HG03442 (cell line): ENCODE measurements around the gene UCHL5.
A peak's percentile ranks its signal among the peaks of the same experiment; 100 is the strongest.

ENCODE experiments used
- ATAC-seq: cut with Tn5 transposase; IDR thresholded peaks from one replicate; pipeline ENCODE4 v1.9.1; 2021; ENCODE audit warnings: mild to moderate bottlenecking, moderate library complexity; ENCODE audit not compliant: unreplicated experiment

UCHL5 gene, protein sequence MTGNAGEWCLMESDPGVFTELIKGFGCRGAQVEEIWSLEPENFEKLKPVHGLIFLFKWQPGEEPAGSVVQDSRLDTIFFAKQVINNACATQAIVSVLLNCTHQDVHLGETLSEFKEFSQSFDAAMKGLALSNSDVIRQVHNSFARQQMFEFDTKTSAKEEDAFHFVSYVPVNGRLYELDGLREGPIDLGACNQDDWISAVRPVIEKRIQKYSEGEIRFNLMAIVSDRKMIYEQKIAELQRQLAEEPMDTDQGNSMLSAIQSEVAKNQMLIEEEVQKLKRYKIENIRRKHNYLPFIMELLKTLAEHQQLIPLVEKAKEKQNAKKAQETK

GRCh38 chr1:193059282-193060114 is at the start of gene UCHL5, which contains the start of gene RO60:
UCHL5 (minus strand) TSS chr1:193059360; CDS start chr1:193059260, 100 bp downstream.
RO60 (plus strand) TSS chr1:193059612; CDS start chr1:193069055, 9,443 bp downstream.
- peak; percentile 91 for ATAC-seq

DNA sequence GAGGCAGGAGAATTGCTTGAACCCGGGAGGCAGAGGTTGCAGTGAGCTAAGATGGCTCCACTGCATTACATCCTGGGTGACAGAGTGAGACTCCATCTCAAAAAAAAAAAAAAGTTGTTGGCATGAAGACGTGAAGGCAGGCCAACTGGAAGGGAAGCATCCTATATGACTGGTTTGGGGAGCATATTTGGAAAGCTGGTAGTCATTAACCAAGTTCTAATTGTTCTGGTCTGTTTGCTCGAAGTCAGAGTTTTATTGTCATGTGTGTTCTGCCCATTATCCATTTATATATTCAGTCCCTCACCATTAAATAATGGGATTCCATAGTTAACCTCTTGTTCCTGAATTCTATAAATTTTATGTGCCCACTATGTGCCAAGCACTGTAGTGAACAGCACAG is 49.3 kb upstream of the UCHL5 start:
- ATAC-seq: no peak

DNA sequence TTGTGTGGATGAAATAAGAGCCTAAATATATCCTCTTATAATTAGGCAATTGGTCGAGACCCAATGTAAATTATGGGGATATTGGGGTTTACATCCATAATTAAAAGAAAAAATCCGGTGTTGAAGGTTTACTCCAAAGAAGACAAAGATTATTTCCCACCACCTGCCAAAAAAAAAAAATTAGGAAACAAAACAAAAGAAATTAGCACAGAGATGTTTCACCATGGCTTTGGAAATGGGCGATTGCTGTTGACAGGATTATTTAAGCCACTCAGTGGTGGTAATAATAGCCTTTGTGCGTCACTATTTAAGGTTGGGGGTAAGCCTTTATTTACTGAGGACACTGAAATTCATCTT is 46.6 kb upstream of the UCHL5 start:
- no peak for ATAC-seq

- peak; percentile 86 for ATAC-seq
Observed at GRCh38 chr1:193104907-193105820, 46.0 kb upstream of the UCHL5 start, which contains the start of gene GLRX2. GLRX2 (minus strand) TSS chr1:193105414; CDS start chr1:193105382, 32 bp downstream.

DNA sequence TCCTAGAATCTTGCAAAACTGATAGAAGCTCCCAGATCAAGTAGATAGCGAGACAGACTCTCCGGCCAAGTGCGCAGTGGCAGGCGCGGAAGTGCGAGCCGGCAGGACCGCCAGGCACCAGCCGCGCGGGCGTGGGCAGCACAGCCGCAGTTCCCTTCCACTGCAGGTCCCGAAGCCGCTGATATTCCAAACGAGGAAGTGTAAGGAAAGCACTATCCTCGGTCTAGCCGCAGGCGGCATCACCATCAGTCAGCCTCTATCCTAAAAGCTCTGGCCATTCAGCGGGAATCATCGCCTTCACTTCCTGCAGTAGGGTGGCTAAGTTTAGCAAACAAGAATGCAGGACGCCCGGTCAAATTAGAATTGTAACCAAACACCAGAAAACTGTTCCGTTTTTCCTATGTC is 45.3 kb upstream of the UCHL5 start:
- ATAC-seq: peak; percentile 29

- no peak for ATAC-seq
Observed at GRCh38 chr1:193103759-193104501, 44.8 kb upstream of the UCHL5 start.

GRCh38 chr1:193102662-193103061 is 43.5 kb upstream of the UCHL5 start:
- ATAC-seq: no peak

DNA sequence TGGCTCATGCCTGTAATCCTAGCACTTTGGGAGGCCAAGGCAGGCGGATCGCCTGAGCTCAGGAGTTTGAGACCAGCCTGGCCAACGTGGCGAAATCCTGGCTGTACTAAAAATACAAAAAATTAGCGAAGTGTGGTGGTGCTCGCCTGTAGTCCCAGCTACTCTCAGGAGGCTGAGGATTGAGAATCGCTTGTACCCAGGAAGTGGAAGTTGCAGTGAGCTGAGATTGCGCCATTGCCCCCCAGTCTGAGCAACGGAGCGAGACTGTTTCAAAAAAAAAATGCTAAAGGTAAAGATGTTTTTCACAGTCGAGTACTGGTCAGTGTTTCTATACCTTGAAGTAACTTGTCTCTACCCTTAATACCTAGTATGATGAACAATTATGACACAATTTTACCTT is 35.0 kb upstream of the UCHL5 start:
- ATAC-seq: no peak

DNA sequence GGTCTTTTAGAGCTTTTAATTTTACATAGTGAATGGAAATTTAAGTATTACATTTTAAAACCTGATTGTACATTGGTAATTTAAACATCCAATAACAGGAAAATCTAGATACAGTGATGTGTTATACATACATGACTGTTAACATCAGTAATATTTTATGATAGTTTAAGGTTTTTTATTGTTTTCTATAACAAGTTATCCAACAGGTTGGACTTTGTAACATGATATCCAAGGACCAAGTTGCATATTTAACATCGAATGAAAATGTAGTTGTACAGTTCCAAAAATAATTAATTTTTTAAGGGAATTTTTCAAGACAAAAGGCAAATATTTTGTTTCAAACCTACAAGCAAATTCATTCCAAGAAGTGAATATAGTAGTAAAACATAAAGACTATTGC is 31.7 kb upstream of the UCHL5 start:
- no peak for ATAC-seq

- no peak for ATAC-seq
Observed at GRCh38 chr1:193087893-193088292, 28.7 kb upstream of the UCHL5 start.

DNA sequence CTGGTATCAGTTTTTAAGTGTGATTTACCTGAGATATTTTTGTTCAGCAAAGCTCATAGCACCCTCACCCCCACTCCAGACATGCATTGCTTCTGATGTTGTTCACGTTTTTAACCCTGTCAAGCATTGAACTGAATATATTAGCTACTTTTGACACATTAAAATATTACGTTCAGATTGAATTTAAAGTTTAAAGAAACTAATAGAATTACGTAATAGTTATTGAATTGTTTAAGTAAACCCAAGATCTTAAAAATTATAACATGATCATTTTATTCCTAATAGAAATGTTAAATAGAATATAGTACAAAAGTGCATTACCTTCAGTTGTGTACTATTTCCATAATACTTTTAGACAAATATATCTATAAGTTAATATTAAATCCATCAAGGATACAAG is 27.2 kb upstream of the UCHL5 start:
- ATAC-seq: no peak

DNA sequence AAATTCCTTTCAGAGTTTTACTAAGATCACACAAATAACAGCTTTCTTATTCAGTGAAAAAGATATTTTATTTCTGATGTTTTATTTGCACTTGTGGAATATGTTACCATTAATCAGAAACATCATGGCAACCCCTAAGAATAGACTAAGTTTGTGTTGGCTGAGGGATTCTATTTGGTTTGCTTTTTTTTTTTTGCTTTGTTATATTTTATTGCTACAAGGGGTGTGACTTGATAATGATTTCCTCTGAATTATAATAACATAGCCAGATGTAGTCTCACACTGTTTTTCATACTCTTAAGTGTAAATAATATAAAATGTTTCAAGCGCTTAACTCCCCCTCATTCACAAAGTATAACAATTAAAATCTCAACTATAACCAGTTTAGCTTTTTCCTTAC is 26.1 kb upstream of the UCHL5 start:
- no peak for ATAC-seq

GRCh38 chr1:193083365-193084088 is 24.4 kb upstream of the UCHL5 start:
- peak; percentile 97 for ATAC-seq

GRCh38 chr1:193079187-193079586 is 20.0 kb upstream of the UCHL5 start:
- no peak for ATAC-seq

GRCh38 chr1:193077991-193078390 is 18.8 kb upstream of the UCHL5 start:
- ATAC-seq: no peak

- peak; percentile 67 for ATAC-seq
Observed at GRCh38 chr1:193070942-193071341, 11.8 kb upstream of the UCHL5 start.

DNA sequence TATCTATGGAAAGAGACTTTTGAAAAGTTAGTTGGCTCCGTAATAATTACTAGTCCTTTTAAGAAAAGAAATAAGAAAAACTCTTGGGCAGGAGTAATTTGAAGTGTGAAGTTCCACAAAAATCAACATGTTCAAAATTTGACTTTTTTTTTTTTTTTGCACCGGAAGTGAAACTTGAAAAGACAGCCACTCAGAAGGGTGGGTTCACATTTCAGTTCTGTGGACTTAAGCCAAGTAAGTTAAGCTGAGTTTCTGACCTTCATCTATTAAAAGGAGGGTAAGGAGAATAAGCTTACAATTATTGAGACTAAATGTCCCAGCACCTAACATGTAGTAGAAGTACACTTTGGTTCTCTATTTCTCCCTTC is 11.2 kb upstream of the UCHL5 start:
- ATAC-seq: peak; percentile 27

DNA sequence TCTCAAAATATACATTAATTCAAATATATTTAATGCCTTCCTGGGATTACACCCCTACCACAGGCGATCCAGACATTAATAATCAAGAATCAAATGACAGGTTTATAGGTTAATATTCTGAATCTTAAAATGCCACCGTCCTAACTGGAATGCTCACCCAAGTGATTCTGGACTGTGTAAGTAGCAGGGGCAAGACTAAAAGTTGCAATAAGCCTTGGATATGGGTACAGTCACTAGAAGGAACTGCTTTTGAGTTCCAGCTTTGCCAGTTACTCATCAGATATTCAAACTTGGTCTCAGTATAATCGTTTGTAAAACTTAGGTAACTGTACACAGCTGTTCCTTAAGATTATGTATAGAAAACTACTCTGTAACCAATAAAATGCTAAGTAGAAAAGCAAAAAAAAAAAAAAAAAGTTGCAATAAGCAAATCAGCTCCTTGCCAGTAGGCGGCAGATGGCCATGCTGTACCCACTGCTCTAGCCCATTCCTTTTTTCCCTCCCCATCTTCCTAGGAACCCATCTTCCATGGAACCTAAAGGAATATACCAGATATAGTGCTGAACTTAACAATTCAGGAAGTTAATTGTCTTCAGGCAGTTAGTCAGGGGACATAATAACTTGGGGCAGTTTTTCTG is 10.7 kb upstream of the UCHL5 start:
- ATAC-seq: no peak

DNA sequence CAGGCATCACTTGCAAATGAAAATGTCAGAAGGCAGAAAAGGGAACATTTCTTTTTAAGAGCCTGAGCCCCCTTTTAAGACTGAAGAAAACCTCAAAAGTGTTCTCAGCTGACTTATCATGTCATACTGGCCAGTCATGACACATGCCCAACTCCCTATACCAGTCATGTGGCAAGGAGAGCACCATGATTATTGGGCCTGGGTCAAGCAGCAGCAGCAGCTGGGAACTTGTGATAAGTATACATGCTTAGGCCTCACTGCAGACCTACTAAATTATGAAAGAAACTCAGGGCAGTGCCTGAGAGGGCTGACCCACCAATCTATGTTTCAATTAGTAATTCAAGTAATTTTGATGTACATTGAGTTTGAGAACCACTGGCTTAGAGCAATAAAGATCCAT is 8.9 kb upstream of the UCHL5 start:
- no peak for ATAC-seq
